GM23338 (cell line): ENCODE data around the gene SLC51B. TPM values are rescaled to one million over a fixed set of nuclear protein-coding genes. Genes with fewer than 3 reads are reported as not detected.

Experiments
- ATAC-seq: fragments of 200-7000 bp; cut with Tn5 transposase; 3 replicates; pipeline ENCODE4 v1.9.1; 2020
- DNase-seq: peaks from one replicate; pipeline ENCODE4 v3.0.0-alpha.2; 2015; ENCODE audit warnings: low spot score
- H2AFZ ChIP-seq: fragments of 200-600 bp; sonication (generic); 2 replicates; pipeline ENCODE4 v1.8.0; 2016; ENCODE audit warnings: antibody characterized with exemption, mild to moderate bottlenecking, moderate library complexity
- H3F3A ChIP-seq: fragments of 200-600 bp; sonication (generic); replicated peaks from 2 replicates; pipeline ENCODE4 v1.8.0; 2017; ENCODE audit warnings: antibody characterized with exemption, mixed run types, low read depth
- H3K27ac ChIP-seq: fragments of 200-600 bp; sonication (generic); 2 replicates; pipeline ENCODE4 v1.6.1; 2016; ENCODE audit warnings: low read depth
- H3K27me3 ChIP-seq: fragments of 200-600 bp; sonication (generic); 2 replicates; pipeline ENCODE4 v1.8.0; 2016; ENCODE audit warnings: mild to moderate bottlenecking, mixed run types, moderate library complexity; ENCODE audit not compliant: insufficient read depth
- H3K36me3 ChIP-seq: fragments of 200-600 bp; sonication (generic); 2 replicates; pipeline ENCODE4 v1.8.0; 2016; ENCODE audit warnings: mild to moderate bottlenecking; ENCODE audit not compliant: insufficient read depth
- H3K4me1 ChIP-seq: fragments of 200-600 bp; sonication (generic); 2 replicates; pipeline ENCODE4 v1.8.0; 2016; ENCODE audit warnings: mild to moderate bottlenecking, moderate library complexity; ENCODE audit not compliant: insufficient read depth
- H3K4me2 ChIP-seq: fragments of 200-600 bp; sonication (generic); 2 replicates; pipeline ENCODE4 v1.7.1; 2017; ENCODE audit warnings: mixed run types
- H3K4me3 ChIP-seq: fragments of 200-600 bp; sonication (generic); 2 replicates; pipeline ENCODE4 v1.6.1; 2016; ENCODE audit warnings: mixed run types
- H3K79me2 ChIP-seq: fragments of 200-600 bp; sonication (generic); replicated peaks from 2 replicates; pipeline ENCODE4 v1.8.0; 2017; ENCODE audit warnings: mild to moderate bottlenecking; ENCODE audit not compliant: insufficient read depth
- H3K9me2 ChIP-seq: fragments of 200-600 bp; sonication (generic); 2 replicates; pipeline ENCODE4 v1.8.0; 2017; ENCODE audit not compliant: insufficient read depth
- H4K20me1 ChIP-seq: fragments of 200-600 bp; sonication (generic); replicated peaks from 2 replicates; pipeline ENCODE4 v1.8.0; 2017; ENCODE audit warnings: mild to moderate bottlenecking; ENCODE audit not compliant: insufficient read depth
- H3K27ac Mint-ChIP-seq: 2 replicates; pipeline ENCODE4 v1.8.0; 2020; ENCODE audit warnings: inconsistent platforms, mild to moderate bottlenecking, moderate library complexity, mixed read lengths
- H3K27me3 Mint-ChIP-seq: 3 replicates; pipeline ENCODE4 v1.8.0; 2022; ENCODE audit warnings: low read depth, mild to moderate bottlenecking, moderate library complexity, mixed read lengths, inconsistent platforms; ENCODE audit not compliant: insufficient read depth, poor library complexity
- H3K36me3 Mint-ChIP-seq: 3 replicates; pipeline ENCODE4 v1.8.0; 2021; ENCODE audit warnings: low read depth, mild to moderate bottlenecking, inconsistent platforms, moderate library complexity, mixed read lengths
- H3K4me1 Mint-ChIP-seq: 3 replicates; pipeline ENCODE4 v1.8.0; 2020; ENCODE audit warnings: mild to moderate bottlenecking, inconsistent platforms, mixed read lengths
- H3K4me3 Mint-ChIP-seq: 3 replicates; pipeline ENCODE4 v1.8.0; 2021; ENCODE audit warnings: moderate library complexity, mild to moderate bottlenecking, inconsistent platforms, mixed read lengths
- H3K9me3 Mint-ChIP-seq: 3 replicates; pipeline ENCODE4 v1.8.0; 2020; ENCODE audit warnings: moderate library complexity, mild to moderate bottlenecking, inconsistent platforms, mixed read lengths
- CREB1 ChIP-seq: fragments of 250-450 bp; sonication (Bioruptor Pico); IDR thresholded peaks from 2 replicates; pipeline ENCODE4 v1.5.0; 2020; ENCODE audit warnings: low read depth, mild to moderate bottlenecking, moderate library complexity
- EZH2 ChIP-seq: fragments of 200-600 bp; sonication (generic); IDR thresholded peaks from one replicate; pipeline ENCODE4 v1.8.0; 2017; ENCODE audit warnings: antibody characterized with exemption, mild to moderate bottlenecking, low read depth; ENCODE audit not compliant: unreplicated experiment
- EZH2phosphoT487 ChIP-seq: fragments of 200-600 bp; sonication (generic); IDR thresholded peaks from one replicate; pipeline ENCODE4 v1.8.1; 2018; ENCODE audit warnings: antibody characterized with exemption; ENCODE audit not compliant: unreplicated experiment
- JUNB ChIP-seq: IDR thresholded peaks from one replicate; pipeline ENCODE4 v1.6.1; 2016; ENCODE audit warnings: antibody characterized with exemption; ENCODE audit not compliant: unreplicated experiment
- POLR2AphosphoS5 ChIP-seq: IDR thresholded peaks from 2 replicates; pipeline ENCODE4 v1.6.1; 2016; ENCODE audit warnings: antibody characterized with exemption, low read depth
- STAT1 ChIP-seq: IDR thresholded peaks from one replicate; pipeline ENCODE4 v1.6.1; 2016; ENCODE audit warnings: antibody characterized with exemption; ENCODE audit not compliant: unreplicated experiment
- ZNF114 ChIP-seq: fragments of 250-450 bp; sonication (Bioruptor Pico); IDR thresholded peaks from 2 replicates; pipeline ENCODE4 v1.5.0; 2020; ENCODE audit warnings: mild to moderate bottlenecking, moderate library complexity
- ZNF331 ChIP-seq: fragments of 250-450 bp; sonication (Bioruptor Pico); IDR thresholded peaks from 2 replicates; pipeline ENCODE4 v1.5.0; 2020; ENCODE audit warnings: low read depth, mild to moderate bottlenecking, moderate library complexity
- polyA plus RNA-seq: library from polyadenylated mRNA; unstranded; fragments of >200 nt; fragmentation: Nextera tagmentation; extraction: Ambion mirVana; gene quantifications from 2 replicates; pipeline ENCODE4 v1.2.1, GENCODE V29; 2016
- total RNA-seq: library from RNA; depleted of rRNA; stranded (reverse); fragments of >200 nt; shearing (Covaris generic); gene quantifications from 2 replicates; pipeline ENCODE4 v1.2.3, GENCODE V29; 2014
- TF ChIP-seq, protein P1 (sequence below): IDR thresholded peaks from one replicate; pipeline ENCODE4 v1.6.1; 2018; ENCODE audit warnings: antibody characterized with exemption; ENCODE audit not compliant: unreplicated experiment
- TF ChIP-seq, protein P2 (sequence below): IDR thresholded peaks from 2 replicates; pipeline ENCODE4 v1.6.1; 2016; ENCODE audit warnings: antibody characterized with exemption
- TF ChIP-seq, protein P3 (sequence below), 2 experiments: fragments of 200-600 bp in 1 of 2; sonication (generic) in 1 of 2; conservative IDR thresholded peaks; 2 replicates each; pipeline versions ENCODE4 v1.5.1 to v1.6.1; 2016 to 2017; ENCODE audit warnings: antibody characterized with exemption in 2 of 2, low read depth in 2 of 2, mild to moderate bottlenecking in 2 of 2, moderate library complexity in 1 of 2

SLC51B gene
- total and polyA plus RNA-seq, 2 experiments from 2014 or later: not detected

DNA sequence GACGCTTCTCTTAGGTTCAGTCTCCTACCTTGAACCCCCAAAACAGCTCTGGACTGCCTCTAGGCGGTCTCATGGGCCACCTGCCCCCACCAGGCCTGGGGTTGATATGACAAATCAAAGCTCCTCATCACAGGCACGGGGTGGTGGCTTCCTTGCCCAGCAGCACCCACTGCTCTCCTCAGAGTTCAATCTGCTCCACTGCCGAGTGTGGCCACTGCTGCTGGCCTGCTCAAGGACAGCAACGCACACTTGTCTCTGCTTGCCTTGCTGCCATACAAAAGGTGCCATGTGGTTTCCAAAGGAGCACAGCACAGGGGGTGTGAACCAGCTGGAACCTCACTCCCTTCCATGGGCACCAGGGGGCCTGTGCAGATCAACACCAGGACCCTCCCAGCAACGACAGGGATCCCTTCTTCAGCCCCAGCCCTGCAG, 41.5 kb downstream of the SLC51B start (continued):
- TF ChIP-seq, protein P1, sequence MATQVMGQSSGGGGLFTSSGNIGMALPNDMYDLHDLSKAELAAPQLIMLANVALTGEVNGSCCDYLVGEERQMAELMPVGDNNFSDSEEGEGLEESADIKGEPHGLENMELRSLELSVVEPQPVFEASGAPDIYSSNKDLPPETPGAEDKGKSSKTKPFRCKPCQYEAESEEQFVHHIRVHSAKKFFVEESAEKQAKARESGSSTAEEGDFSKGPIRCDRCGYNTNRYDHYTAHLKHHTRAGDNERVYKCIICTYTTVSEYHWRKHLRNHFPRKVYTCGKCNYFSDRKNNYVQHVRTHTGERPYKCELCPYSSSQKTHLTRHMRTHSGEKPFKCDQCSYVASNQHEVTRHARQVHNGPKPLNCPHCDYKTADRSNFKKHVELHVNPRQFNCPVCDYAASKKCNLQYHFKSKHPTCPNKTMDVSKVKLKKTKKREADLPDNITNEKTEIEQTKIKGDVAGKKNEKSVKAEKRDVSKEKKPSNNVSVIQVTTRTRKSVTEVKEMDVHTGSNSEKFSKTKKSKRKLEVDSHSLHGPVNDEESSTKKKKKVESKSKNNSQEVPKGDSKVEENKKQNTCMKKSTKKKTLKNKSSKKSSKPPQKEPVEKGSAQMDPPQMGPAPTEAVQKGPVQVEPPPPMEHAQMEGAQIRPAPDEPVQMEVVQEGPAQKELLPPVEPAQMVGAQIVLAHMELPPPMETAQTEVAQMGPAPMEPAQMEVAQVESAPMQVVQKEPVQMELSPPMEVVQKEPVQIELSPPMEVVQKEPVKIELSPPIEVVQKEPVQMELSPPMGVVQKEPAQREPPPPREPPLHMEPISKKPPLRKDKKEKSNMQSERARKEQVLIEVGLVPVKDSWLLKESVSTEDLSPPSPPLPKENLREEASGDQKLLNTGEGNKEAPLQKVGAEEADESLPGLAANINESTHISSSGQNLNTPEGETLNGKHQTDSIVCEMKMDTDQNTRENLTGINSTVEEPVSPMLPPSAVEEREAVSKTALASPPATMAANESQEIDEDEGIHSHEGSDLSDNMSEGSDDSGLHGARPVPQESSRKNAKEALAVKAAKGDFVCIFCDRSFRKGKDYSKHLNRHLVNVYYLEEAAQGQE: no peak
- TF ChIP-seq, protein P2, sequence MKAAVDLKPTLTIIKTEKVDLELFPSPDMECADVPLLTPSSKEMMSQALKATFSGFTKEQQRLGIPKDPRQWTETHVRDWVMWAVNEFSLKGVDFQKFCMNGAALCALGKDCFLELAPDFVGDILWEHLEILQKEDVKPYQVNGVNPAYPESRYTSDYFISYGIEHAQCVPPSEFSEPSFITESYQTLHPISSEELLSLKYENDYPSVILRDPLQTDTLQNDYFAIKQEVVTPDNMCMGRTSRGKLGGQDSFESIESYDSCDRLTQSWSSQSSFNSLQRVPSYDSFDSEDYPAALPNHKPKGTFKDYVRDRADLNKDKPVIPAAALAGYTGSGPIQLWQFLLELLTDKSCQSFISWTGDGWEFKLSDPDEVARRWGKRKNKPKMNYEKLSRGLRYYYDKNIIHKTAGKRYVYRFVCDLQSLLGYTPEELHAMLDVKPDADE: no peak
- TF ChIP-seq JUNB: no peak
- no peak for TF ChIP-seq CREB1 (CRISPR knock-in tag)

DNA sequence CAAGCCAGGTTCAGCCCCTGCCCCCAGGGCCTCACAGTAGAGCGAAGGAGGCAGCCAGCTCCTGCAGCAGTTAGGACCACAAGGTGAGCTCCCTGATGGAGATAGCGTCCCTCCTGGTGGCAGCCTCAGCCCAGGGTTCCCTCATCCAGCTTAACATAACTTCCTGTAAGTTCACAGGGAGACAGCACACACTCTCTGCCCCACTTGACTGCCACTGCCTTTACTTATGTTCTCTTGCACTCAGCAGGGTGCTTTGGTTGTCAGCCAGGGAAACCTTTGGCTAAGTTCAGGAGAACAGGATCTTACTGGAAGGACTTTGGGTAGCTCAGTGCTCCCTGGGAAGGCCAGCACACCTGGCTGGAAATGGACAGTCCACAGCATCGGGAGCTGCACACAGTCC, 42.2 kb downstream of the SLC51B start:
- peaks cover 53% of the 10 kb centered on the region for H3K4me1 Mint-ChIP-seq
- H3K27me3 Mint-ChIP-seq: peaks cover 12% of the 10 kb centered on the region
- H2AFZ ChIP-seq: 0 out of 2 replicates have a peak overlapping the region, but pooled peaks have one; percentile 18
- TF ChIP-seq EZH2 (no peak), CREB1 (CRISPR knock-in tag) (no peak), POLR2AphosphoS5 (no peak), JUNB (no peak), STAT1 (no peak), EZH2phosphoT487 (no peak), ZNF114 (no peak), ZNF331 (CRISPR knock-in tag) (no peak)
- TF ChIP-seq, protein P2: no peak
- TF ChIP-seq, protein P3, sequence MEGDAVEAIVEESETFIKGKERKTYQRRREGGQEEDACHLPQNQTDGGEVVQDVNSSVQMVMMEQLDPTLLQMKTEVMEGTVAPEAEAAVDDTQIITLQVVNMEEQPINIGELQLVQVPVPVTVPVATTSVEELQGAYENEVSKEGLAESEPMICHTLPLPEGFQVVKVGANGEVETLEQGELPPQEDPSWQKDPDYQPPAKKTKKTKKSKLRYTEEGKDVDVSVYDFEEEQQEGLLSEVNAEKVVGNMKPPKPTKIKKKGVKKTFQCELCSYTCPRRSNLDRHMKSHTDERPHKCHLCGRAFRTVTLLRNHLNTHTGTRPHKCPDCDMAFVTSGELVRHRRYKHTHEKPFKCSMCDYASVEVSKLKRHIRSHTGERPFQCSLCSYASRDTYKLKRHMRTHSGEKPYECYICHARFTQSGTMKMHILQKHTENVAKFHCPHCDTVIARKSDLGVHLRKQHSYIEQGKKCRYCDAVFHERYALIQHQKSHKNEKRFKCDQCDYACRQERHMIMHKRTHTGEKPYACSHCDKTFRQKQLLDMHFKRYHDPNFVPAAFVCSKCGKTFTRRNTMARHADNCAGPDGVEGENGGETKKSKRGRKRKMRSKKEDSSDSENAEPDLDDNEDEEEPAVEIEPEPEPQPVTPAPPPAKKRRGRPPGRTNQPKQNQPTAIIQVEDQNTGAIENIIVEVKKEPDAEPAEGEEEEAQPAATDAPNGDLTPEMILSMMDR (conservative IDR thresholded peaks at IDR 0.05; ENCODE audit: low read depth in 2 of 2): no peak
- TF ChIP-seq, protein P1: no peak

More for the DNA sequence above, 42.2 kb downstream of the SLC51B start:
- peaks cover 15% of the 10 kb centered on the region for H3F3A ChIP-seq
- no peaks in the 10 kb centered on the region for H3K36me3 ChIP-seq
- no peaks in the 10 kb centered on the region for H3K36me3 Mint-ChIP-seq
- ATAC-seq (no peak), DNase-seq (no peak)
- no peaks in the 10 kb centered on the region for H4K20me1 ChIP-seq
- H3K27ac Mint-ChIP-seq: no peak overlapping the region
- no peak overlapping the region for H3K27ac ChIP-seq
- H3K79me2 ChIP-seq: no peaks in the 10 kb centered on the region
- no peaks in the 10 kb centered on the region for H3K27me3 ChIP-seq
- no peak overlapping the region for H3K4me3 Mint-ChIP-seq
- H3K9me3 Mint-ChIP-seq: no peaks in the 10 kb centered on the region
- H3K9me2 ChIP-seq: no peaks in the 10 kb centered on the region
- H3K4me3 ChIP-seq: no peak overlapping the region
- no peak overlapping the region for H3K4me2 ChIP-seq
- peaks cover 32% of the 10 kb centered on the region for H3K4me1 ChIP-seq
